Calu3 (cell line): ENCODE results near the gene TIGIT. TPM values are rescaled to one million over a fixed set of nuclear protein-coding genes. Genes with fewer than 3 reads are reported as not detected.

ENCODE experiments used
- BruUV-seq: library from RNA; stranded (reverse); fragments of 400-500 nt; replicated peaks from 2 replicates; lab custom pipeline; 2021; lab: Mats Ljungman, UMichigan
- CTCF ChIA-PET: fragments of 300-600 bp; sonication (Branson Sonifier 250); formaldehyde crosslinking; loops from one replicate; lab custom pipeline; 2022; ENCODE audit warnings: antibody characterized with exemption; lab: Charles Lee
- DNase-seq: peaks from one replicate; pipeline ENCODE4 v3.0.0; 2022
- H3K27ac Mint-ChIP-seq: one replicate; pipeline ENCODE4 v1.8.0; 2022; ENCODE audit warnings: mixed read lengths; ENCODE audit not compliant: unreplicated experiment
- H3K27me3 Mint-ChIP-seq: one replicate; pipeline ENCODE4 v1.8.0; 2022; ENCODE audit warnings: mixed read lengths; ENCODE audit not compliant: unreplicated experiment
- H3K36me3 Mint-ChIP-seq: one replicate; pipeline ENCODE4 v1.8.0; 2022; ENCODE audit warnings: mild to moderate bottlenecking, moderate library complexity, mixed read lengths; ENCODE audit not compliant: insufficient read depth, unreplicated experiment
- H3K4me1 Mint-ChIP-seq: one replicate; pipeline ENCODE4 v1.8.0; 2022; ENCODE audit warnings: mild to moderate bottlenecking, low read depth, mixed read lengths; ENCODE audit not compliant: unreplicated experiment
- H3K4me3 Mint-ChIP-seq: one replicate; pipeline ENCODE4 v1.8.0; 2022; ENCODE audit warnings: mild to moderate bottlenecking, low read depth, moderate library complexity, mixed read lengths; ENCODE audit not compliant: unreplicated experiment
- H3K9me3 Mint-ChIP-seq: one replicate; pipeline ENCODE4 v1.8.0; 2022; ENCODE audit warnings: low read depth, mixed read lengths; ENCODE audit not compliant: unreplicated experiment
- CTCF ChIP-seq: fragments of 200-600 bp; IDR thresholded peaks from one replicate; pipeline ENCODE4 v1.8.0; 2022; ENCODE audit warnings: antibody characterized with exemption; ENCODE audit not compliant: unreplicated experiment
- intact Hi-C: fragments of 100-400 bp; cut with micrococcal nuclease; formaldehyde crosslinking; loops from one replicate; pipeline ENCODE4 v1.10.0; 2022; ENCODE audit not compliant: unreplicated experiment
- total RNA-seq: library from RNA; stranded (reverse); gene quantifications from 2 replicates; pipeline ENCODE4 v1.2.3, GENCODE V29; 2022

Gene TIGIT
- total RNA-seq, 1 experiment from 2014 or later = not detected

- no peaks in the 10 kb centered on the region for H3K36me3 Mint-ChIP-seq
- no peaks in the 10 kb centered on the region for H3K27me3 Mint-ChIP-seq
- TF ChIP-seq CTCF = no peak
- peaks cover 13% of the 10 kb centered on the region for H3K4me1 Mint-ChIP-seq
- no peak overlapping the region for H3K27ac Mint-ChIP-seq
- CTCF ChIA-PET = no interaction called here
- DNase-seq = no peak
- no peaks in the 10 kb centered on the region for H3K9me3 Mint-ChIP-seq
- no TSS peak for BruUV-seq
- intact Hi-C loops = no loop called here
- no peak overlapping the region for H3K4me3 Mint-ChIP-seq
These were observed 56.9 kb downstream of the TIGIT start for GRCh38 chr3:114350690-114351089.

GRCh38 chr3:114351123-114351821, 57.4 kb downstream of the TIGIT start:
- Mint-ChIP-seq H3K27ac (no peak overlapping the region), H3K36me3 (no peaks in the 10 kb centered on the region), H3K27me3 (no peaks in the 10 kb centered on the region), H3K4me1 (peaks cover 13% of the 10 kb centered on the region), H3K9me3 (no peaks in the 10 kb centered on the region), H3K4me3 (no peak overlapping the region)
- no peak for DNase-seq
- intact Hi-C loops = no loop called here
- TF ChIP-seq CTCF = no peak
- CTCF ChIA-PET = no interaction called here
- no TSS peak for BruUV-seq

- H3K27me3 Mint-ChIP-seq = no peaks in the 10 kb centered on the region
- no peaks in the 10 kb centered on the region for H3K9me3 Mint-ChIP-seq
- CTCF ChIA-PET = no interaction called here
- H3K27ac Mint-ChIP-seq = no peak overlapping the region
- no TSS peak for BruUV-seq
- no peak overlapping the region for H3K4me3 Mint-ChIP-seq
- intact Hi-C loops = no loop called here
- peaks cover 13% of the 10 kb centered on the region for H3K4me1 Mint-ChIP-seq
- no peak for DNase-seq
- H3K36me3 Mint-ChIP-seq = no peaks in the 10 kb centered on the region
- TF ChIP-seq CTCF = no peak
These were observed 58.0 kb downstream of the TIGIT start for GRCh38 chr3:114351822-114352145.

- Mint-ChIP-seq H3K36me3 (no peaks in the 10 kb centered on the region), H3K27me3 (no peaks in the 10 kb centered on the region)
These were observed 61.8 kb downstream of the TIGIT start for GRCh38 chr3:114355653-114356052.

More at GRCh38 chr3:114355653-114356052, 61.8 kb downstream of the TIGIT start:
- H3K4me1 Mint-ChIP-seq = peaks cover 13% of the 10 kb centered on the region
- TF ChIP-seq CTCF = no peak
- no peak overlapping the region for H3K4me3 Mint-ChIP-seq
- H3K27ac Mint-ChIP-seq = no peak overlapping the region
- intact Hi-C loops = no loop called here
- CTCF ChIA-PET = no interaction called here
- H3K9me3 Mint-ChIP-seq = no peaks in the 10 kb centered on the region
- no TSS peak for BruUV-seq
- no peak for DNase-seq
